Ascending aorta (tissue), 2 donors: ENCODE data around the gene NLRP7. TPM values are rescaled to one million over a fixed set of nuclear protein-coding genes. Genes with fewer than 3 reads are reported as not detected.

ENCODE experiments used
- DNase-seq, 2 donors: peaks; one replicate each; pipeline ENCODE4 v3.0.0-alpha.2; 2019; ENCODE audit warnings: low spot score in 2 of 2
- H3K27ac ChIP-seq, 2 donors: fragments of 200-600 bp; sonication (generic); one replicate each; pipeline ENCODE4 v1.5.1; 2016 to 2017; ENCODE audit warnings: mild to moderate bottlenecking in 1 of 2
- H3K27me3 ChIP-seq: fragments of 200-600 bp; sonication (generic); one replicate; pipeline ENCODE4 v1.5.1; 2017
- H3K36me3 ChIP-seq, 2 donors: fragments of 200-600 bp; sonication (generic); one replicate each; pipeline ENCODE4 v1.5.1; 2016
- H3K4me1 ChIP-seq, 2 donors: fragments of 200-600 bp; sonication (generic); one replicate each; pipeline ENCODE4 v1.5.1; 2016 to 2017; ENCODE audit warnings: mild to moderate bottlenecking in 1 of 2
- H3K4me3 ChIP-seq, 2 donors: fragments of 200-600 bp; sonication (generic); one replicate each; pipeline ENCODE4 v1.5.1; 2016 to 2017; ENCODE audit warnings: mild to moderate bottlenecking in 1 of 2
- H3K9me3 ChIP-seq, 2 donors: fragments of 200-600 bp; sonication (generic); one replicate each; pipeline ENCODE4 v1.5.1; 2016
- CTCF ChIP-seq, 3 experiments: fragments of 200-600 bp in 2 of 3; fragments of 450-650 bp in 1 of 3; sonication (generic) in 2 of 3; IDR thresholded peaks; one replicate each; pipeline ENCODE4 v1.5.1; 2016 to 2019; ENCODE audit warnings: antibody characterized with exemption in 3 of 3, mild to moderate bottlenecking in 1 of 3, moderate library complexity in 1 of 3
- intact Hi-C: fragments of 100-400 bp; cut with DNase I; formaldehyde crosslinking; loops from one replicate; pipeline ENCODE4 v1.15.1; 2023
- total RNA-seq: library from RNA; depleted of rRNA; stranded (reverse); fragments of >200 nt; gene quantifications from one replicate; pipeline ENCODE4 v1.1.0, GENCODE V29; 2016

NLRP7 gene
- total RNA-seq, 1 donor from 2014 or later = not detected

- intact Hi-C loops = no loop called here
- no peak overlapping the region for H3K27ac ChIP-seq
- H3K9me3 ChIP-seq = no peaks in the 10 kb centered on the region
- DNase-seq = no peak
- no peak for TF ChIP-seq CTCF (IDR thresholded peaks at IDR 0.05)
- H3K4me3 ChIP-seq = no peak overlapping the region
- H3K4me1 ChIP-seq = no peaks in the 10 kb centered on the region
- H3K36me3 ChIP-seq = no peaks in the 10 kb centered on the region
- H3K27me3 ChIP-seq = no peaks in the 10 kb centered on the region
These were observed 64.6 kb downstream of the NLRP7 start for GRCh38 chr19:54882758-54883157.

GRCh38 chr19:54881884-54882283 lies 65.4 kb downstream of the NLRP7 start:
- no peak for TF ChIP-seq CTCF (IDR thresholded peaks at IDR 0.05)
- Histone ChIP-seq H3K27me3 (no peaks in the 10 kb centered on the region), H3K27ac (no peak overlapping the region), H3K36me3 (no peaks in the 10 kb centered on the region), H3K9me3 (no peaks in the 10 kb centered on the region), H3K4me3 (no peak overlapping the region), H3K4me1 (no peaks in the 10 kb centered on the region)
- DNase-seq = no peak
- intact Hi-C loops = no loop called here

GRCh38 chr19:54877471-54877870 lies 69.9 kb downstream of the NLRP7 start:
- no peak for TF ChIP-seq CTCF (IDR thresholded peaks at IDR 0.05)
- DNase-seq = no peak
- Histone ChIP-seq H3K9me3 (no peaks in the 10 kb centered on the region), H3K4me1 (no peaks in the 10 kb centered on the region), H3K36me3 (no peaks in the 10 kb centered on the region), H3K27ac (no peak overlapping the region), H3K4me3 (no peak overlapping the region), H3K27me3 (no peaks in the 10 kb centered on the region)
- intact Hi-C loops = no loop called here

- DNase-seq = no peak
- no peaks in the 10 kb centered on the region for H3K36me3 ChIP-seq
- no peaks in the 10 kb centered on the region for H3K4me1 ChIP-seq
- no peaks in the 10 kb centered on the region for H3K27me3 ChIP-seq
- no peak overlapping the region for H3K4me3 ChIP-seq
- H3K9me3 ChIP-seq = no peaks in the 10 kb centered on the region
- intact Hi-C loops = no loop called here
- no peak for TF ChIP-seq CTCF (IDR thresholded peaks at IDR 0.05)
- H3K27ac ChIP-seq = no peak overlapping the region
These were observed 71.8 kb downstream of the NLRP7 start for GRCh38 chr19:54875506-54875905.

- H3K27me3 ChIP-seq = no peaks in the 10 kb centered on the region
- H3K36me3 ChIP-seq = no peaks in the 10 kb centered on the region
- H3K4me3 ChIP-seq = no peak within 1 kb of the TSS
- no peak for DNase-seq
- intact Hi-C loops = no loop called here
- H3K9me3 ChIP-seq = no peaks in the 10 kb centered on the region
- no peak for TF ChIP-seq CTCF (IDR thresholded peaks at IDR 0.05)
- no peaks in the 10 kb centered on the region for H3K4me1 ChIP-seq
- no peak within 1 kb of the TSS for H3K27ac ChIP-seq
These were observed 73.3 kb downstream of the NLRP7 start, which contains the start of gene FCAR for GRCh38 chr19:54873990-54874389. Gene FCAR (plus strand): TSS chr19:54874235. CDS start chr19:54874290, 55 bp downstream.

Other genes with a start within 250 kb of the NLRP7 start
- not detected for gene KIR3DL3, start 223.1 kb downstream of the NLRP7 start, total RNA-seq
- gene KIR2DL3, start 209.0 kb downstream of the NLRP7 start, total RNA-seq = not detected
- gene KIR2DL1, start 177.7 kb downstream of the NLRP7 start, total RNA-seq = not detected
- gene KIR2DL4, start 143.9 kb downstream of the NLRP7 start, total RNA-seq = not detected
- not detected for gene KIR3DL1, start 131.1 kb downstream of the NLRP7 start, total RNA-seq
- not detected for gene KIR2DS4, start 114.9 kb downstream of the NLRP7 start, total RNA-seq
- not detected for gene KIR3DL2, start 97.1 kb downstream of the NLRP7 start, total RNA-seq
- not detected for gene FCAR, start 73.3 kb downstream of the NLRP7 start, total RNA-seq
- not detected for gene NCR1, start 41.4 kb downstream of the NLRP7 start, total RNA-seq
- gene NLRP2, start 18.8 kb upstream of the NLRP7 start, total RNA-seq = not detected
- gene GP6, start 90.7 kb upstream of the NLRP7 start, total RNA-seq = not detected
- 12.1 TPM for gene RDH13, start 115.6 kb upstream of the NLRP7 start, total RNA-seq
- gene EPS8L1, start 128.3 kb upstream of the NLRP7 start, total RNA-seq = not detected
- 219 TPM for gene PPP1R12C, start 170.1 kb upstream of the NLRP7 start, total RNA-seq
- not detected for gene TNNT1, start 201.7 kb upstream of the NLRP7 start, total RNA-seq
- not detected for gene TNNI3, start 210.2 kb upstream of the NLRP7 start, total RNA-seq
- not detected for gene DNAAF3, start 219.1 kb upstream of the NLRP7 start, total RNA-seq
- gene SYT5, start 232.8 kb upstream of the NLRP7 start, total RNA-seq = not detected